B cell (primary cell): ENCODE data around the gene ITGA5. TPM values are rescaled to one million over a fixed set of nuclear protein-coding genes. Genes with fewer than 3 reads are reported as not detected.

ENCODE experiments used
- ATAC-seq: fragments of 200-7000 bp; cut with Tn5 transposase; one replicate; pipeline ENCODE4 v1.10.0; 2021; ENCODE audit warnings: low read depth, mild to moderate bottlenecking, moderate number of reproducible peaks, moderate library complexity
- CTCF ChIA-PET: fragments of 350-600 bp; sonication (Branson Sonifier 250); formaldehyde crosslinking; loops from one replicate; lab custom pipeline; 2021; ENCODE audit warnings: antibody characterized with exemption, inconsistent platforms; lab: Charles Lee
- POLR2A ChIA-PET: fragments of 350-600 bp; sonication (Branson Sonifier 250); formaldehyde crosslinking; loops from one replicate; lab custom pipeline; 2021; ENCODE audit warnings: antibody characterized with exemption; lab: Charles Lee
- DNase-seq: peaks from one replicate; pipeline ENCODE4 v3.0.0; 2013
- H2AFZ ChIP-seq: 2 replicates; pipeline ENCODE4 v1.6.1; 2012; ENCODE audit warnings: mild to moderate bottlenecking, low read depth, low read length; ENCODE audit not compliant: insufficient read depth, poor library complexity, severe bottlenecking
- H3K27ac ChIP-seq, 2 donors: 1 replicate in 1 of 2; 2 replicates in 1 of 2; pipeline ENCODE4 v1.5.1; 2012 to 2013; ENCODE audit warnings: low read length in 2 of 2, mild to moderate bottlenecking in 2 of 2, moderate library complexity in 1 of 2
- H3K27me3 ChIP-seq, 4 experiments: fragments of 200-600 bp in 1 of 4; sonication (generic) in 1 of 4; replicated peaks in 1 of 4; 1 replicate in 2 of 4; 2 replicates in 2 of 4; pipeline versions ENCODE4 v1.6.1 to v1.7.0; 2013 to 2016; ENCODE audit warnings: low read length in 3 of 4, mild to moderate bottlenecking in 2 of 4, mixed read lengths in 1 of 4, moderate library complexity in 1 of 4; ENCODE audit not compliant: insufficient read depth in 4 of 4, control insufficient read depth in 3 of 4; ENCODE audit errors: control extremely low read depth in 1 of 4
- H3K36me3 ChIP-seq, 2 experiments: replicated peaks in 1 of 2; 1 replicate in 1 of 2; 2 replicates in 1 of 2; pipeline versions ENCODE4 v1.6.1 to v1.7.1; 2013; ENCODE audit warnings: low read length in 1 of 2; ENCODE audit not compliant: insufficient read depth in 2 of 2, control insufficient read depth in 1 of 2; ENCODE audit errors: control extremely low read depth in 1 of 2, extremely low read depth in 1 of 2
- H3K4me1 ChIP-seq, 2 donors: fragments of 200-600 bp in 1 of 2; sonication (generic) in 1 of 2; 1 replicate in 1 of 2; 2 replicates in 1 of 2; pipeline versions ENCODE4 v1.5.1 to v1.6.1; 2013 to 2017; ENCODE audit warnings: low read length in 2 of 2; ENCODE audit not compliant: control insufficient read depth in 2 of 2, insufficient read depth in 2 of 2
- H3K4me2 ChIP-seq: replicated peaks from 2 replicates; pipeline ENCODE3; 2012; ENCODE audit warnings: mild to moderate bottlenecking, low read depth, low read length; ENCODE audit not compliant: poor library complexity, severe bottlenecking
- H3K4me3 ChIP-seq, 5 experiments: fragments of 200-600 bp in 1 of 5; sonication (generic) in 1 of 5; 1 replicate in 3 of 5; 2 replicates in 2 of 5; pipeline versions ENCODE4 v1.5.1 to v1.7.0; 2011 to 2016; ENCODE audit warnings: low read length in 4 of 5, mild to moderate bottlenecking in 4 of 5, low read depth in 2 of 5, control low read depth in 1 of 5, moderate library complexity in 1 of 5; ENCODE audit not compliant: insufficient read depth in 1 of 5; ENCODE audit errors: control extremely low read depth in 1 of 5, extremely low read depth in 1 of 5
- H3K79me2 ChIP-seq: fragments of 200-600 bp; sonication (generic); one replicate; pipeline ENCODE4 v1.6.0; 2016; ENCODE audit warnings: low read length; ENCODE audit not compliant: control insufficient read depth, insufficient read depth
- H3K9ac ChIP-seq: fragments of 200-600 bp; sonication (generic); 2 replicates; pipeline ENCODE4 v1.6.1; 2017; ENCODE audit warnings: mild to moderate bottlenecking, low read length, moderate library complexity
- H3K9me3 ChIP-seq, 3 donors: one replicate each; pipeline versions ENCODE4 v1.6.1 to v1.7.1; 2013; ENCODE audit warnings: low read length in 2 of 3; ENCODE audit not compliant: control insufficient read depth in 2 of 3, insufficient read depth in 1 of 3; ENCODE audit errors: control extremely low read depth in 1 of 3
- H4K20me1 ChIP-seq: 2 replicates; pipeline ENCODE4 v1.6.0; 2012; ENCODE audit warnings: mild to moderate bottlenecking, low read length; ENCODE audit not compliant: insufficient read depth, control insufficient read depth, poor library complexity, severe bottlenecking
- H3K27ac Mint-ChIP-seq: one replicate; pipeline ENCODE4 v1.8.0; 2021; ENCODE audit warnings: mixed read lengths
- H3K27me3 Mint-ChIP-seq: one replicate; pipeline ENCODE4 v1.8.0; 2021; ENCODE audit warnings: mixed read lengths
- H3K4me1 Mint-ChIP-seq: one replicate; pipeline ENCODE4 v1.8.0; 2021; ENCODE audit warnings: mixed read lengths
- H3K4me3 Mint-ChIP-seq: one replicate; pipeline ENCODE4 v1.8.0; 2021; ENCODE audit warnings: mixed read lengths
- H3K9me3 Mint-ChIP-seq: one replicate; pipeline ENCODE4 v1.8.0; 2022; ENCODE audit warnings: mixed read lengths; ENCODE audit not compliant: insufficient read depth
- CTCF ChIP-seq: fragments of 200-600 bp; IDR thresholded peaks from one replicate; pipeline ENCODE4 v1.8.0; 2022; ENCODE audit warnings: antibody characterized with exemption, mild to moderate bottlenecking
- EZH2 ChIP-seq: IDR thresholded peaks from 2 replicates; pipeline ENCODE4 v1.6.1; 2012; ENCODE audit warnings: borderline replicate concordance, low read depth, mild to moderate bottlenecking, moderate library complexity, low read length; ENCODE audit not compliant: insufficient read depth, poor library complexity, severe bottlenecking
- WGBS: methylation state at CpG from one replicate; pipeline ENCODE4 v1.1.5; 2013; ENCODE audit warnings: missing lambda C conversion rate; ENCODE audit not compliant: insufficient coverage; 5-methylcytosine and 5-hydroxymethylcytosine counted together
- intact Hi-C: fragments of 100-400 bp; cut with micrococcal nuclease; formaldehyde crosslinking; loops from one replicate; pipeline ENCODE4 v1.10.0; 2022
- polyA plus RNA-seq: library from polyadenylated mRNA; depleted of rRNA; stranded (reverse); fragments of >200 nt; gene quantifications from 2 replicates; pipeline ENCODE4 v1.2.3, GENCODE V29; 2012
- total RNA-seq, 2 donors: library from RNA; stranded (reverse); fragments of 120-200 nt in 1 of 2; gene quantifications; 1 replicate in 1 of 2; 2 replicates in 1 of 2; pipeline versions ENCODE4 v1.2.3 to v1.2.4, GENCODE V29; 2013 to 2022

The ITGA5 gene
- total and polyA plus RNA-seq, 2 donors (not counting 1 experiment from before 2014, with no cell fraction given) = 3.6 to 6.1 TPM

GRCh38 chr12:54417712-54418440 lies 1.2 kb downstream of the ITGA5 start:
- no peaks in the 10 kb centered on the region for H3K36me3 ChIP-seq
- ChIA-PET POLR2A (interaction anchor here (0.7 kb wide), 1 partner anchor 359 kb away, joined by 3 read pairs; no protein-coding TSS in a partner anchor), CTCF (interaction anchor here (0.9 to 14.7 kb wide), 5 partner anchors 17 to 123 kb away, joined by 3 to 297 read pairs (median 5); no protein-coding TSS in a partner anchor)
- peak overlapping the region; percentile 63 for H3K9ac ChIP-seq
- intact Hi-C loops = loop anchor here (2.0 kb wide), 1 partner anchor 13 kb away; no protein-coding TSS in a partner anchor
- peak overlapping the region in 1 of 2 donors; percentile 62 for H3K27ac ChIP-seq
- H3K4me3 Mint-ChIP-seq = peak overlapping the region; percentile 84
- H3K4me1 ChIP-seq = peaks cover 65 to 72% of the 10 kb centered on the region in 2 donors
- H3K27me3 Mint-ChIP-seq = peaks cover 15% of the 10 kb centered on the region
- peak overlapping the region; percentile 54 to 67 (median 61) for H3K4me3 ChIP-seq
- H3K4me1 Mint-ChIP-seq = peaks cover 63% of the 10 kb centered on the region
- peak overlapping the region; percentile 90 for H3K4me2 ChIP-seq
- H3K9me3 ChIP-seq = no peaks in the 10 kb centered on the region
- peaks cover 7% of the 10 kb centered on the region for H3K79me2 ChIP-seq
- H2AFZ ChIP-seq = peak overlapping the region; percentile 70
- no peak for TF ChIP-seq CTCF
- peak; percentile 6 for TF ChIP-seq EZH2
- WGBS = 9% methylated on average over 12 of the region's 25 CpGs
- H3K27me3 ChIP-seq = peaks cover 0 to 19% (median 7%) of the 10 kb centered on the region in 4 experiments
- ATAC-seq = no peak
- no peak for DNase-seq
- no peaks in the 10 kb centered on the region for H4K20me1 ChIP-seq
- H3K9me3 Mint-ChIP-seq = no peaks in the 10 kb centered on the region
- peak overlapping the region; percentile 68 for H3K27ac Mint-ChIP-seq
